Suprapubic skin (tissue), 4 donors: ENCODE data around the gene TTLL7. TPM values are rescaled to one million over a fixed set of nuclear protein-coding genes. Genes with fewer than 3 reads are reported as not detected.

Source experiments
- DNase-seq, 2 donors: peaks; one replicate each; pipeline ENCODE4 v3.0.0-alpha.2; 2019; ENCODE audit warnings: low spot score in 2 of 2
- H3K27ac ChIP-seq: fragments of 200-600 bp; sonication (generic); one replicate; pipeline ENCODE4 v1.5.1; 2019
- H3K27me3 ChIP-seq: fragments of 200-600 bp; sonication (generic); one replicate; pipeline ENCODE4 v1.5.1; 2019
- H3K36me3 ChIP-seq: fragments of 200-600 bp; sonication (generic); one replicate; pipeline ENCODE4 v1.5.1; 2019
- H3K4me1 ChIP-seq: fragments of 200-600 bp; sonication (generic); one replicate; pipeline ENCODE4 v1.5.1; 2019
- H3K4me3 ChIP-seq: fragments of 200-600 bp; sonication (generic); one replicate; pipeline ENCODE4 v1.5.1; 2019; ENCODE audit warnings: mild to moderate bottlenecking
- H3K9me3 ChIP-seq: fragments of 200-600 bp; sonication (generic); one replicate; pipeline ENCODE4 v1.5.1; 2019
- EP300 ChIP-seq: sonication (generic); formaldehyde crosslinking; IDR thresholded peaks from one replicate; pipeline ENCODE4 v1.6.1; 2017; ENCODE audit warnings: antibody characterized with exemption
- POLR2A ChIP-seq, 2 donors: fragments of 450-650 bp; IDR thresholded peaks; one replicate each; pipeline ENCODE4 v1.6.1; 2017; ENCODE audit warnings: antibody characterized with exemption in 2 of 2, mild to moderate bottlenecking in 2 of 2, moderate library complexity in 2 of 2
- POLR2AphosphoS5 ChIP-seq, 3 donors: sonication (generic); formaldehyde crosslinking; IDR thresholded peaks; one replicate each; pipeline ENCODE4 v1.6.1; 2017; ENCODE audit warnings: antibody characterized with exemption in 3 of 3
- WGBS: methylation state at CpG from one replicate; pipeline ENCODE4 v1.1.5; 2018; 5-methylcytosine and 5-hydroxymethylcytosine counted together
- total RNA-seq, 4 donors: library from RNA; depleted of rRNA; stranded (reverse); fragments of >200 nt; gene quantifications; one replicate each; pipeline ENCODE4 v1.1.0, GENCODE V29; 2016
- TF ChIP-seq, protein P1 (sequence below), 2 donors: fragments of 200-600 bp in 1 of 2; fragments of 450-650 bp in 1 of 2; sonication (generic) in 1 of 2; IDR thresholded peaks; one replicate each; pipeline ENCODE4 v1.5.1; 2016 to 2019; ENCODE audit warnings: antibody characterized with exemption in 2 of 2, mild to moderate bottlenecking in 1 of 2, moderate library complexity in 1 of 2

The TTLL7 gene
- total RNA-seq, 4 donors from 2014 or later = 1.5 to 3.1 (median 2.3) TPM

DNA sequence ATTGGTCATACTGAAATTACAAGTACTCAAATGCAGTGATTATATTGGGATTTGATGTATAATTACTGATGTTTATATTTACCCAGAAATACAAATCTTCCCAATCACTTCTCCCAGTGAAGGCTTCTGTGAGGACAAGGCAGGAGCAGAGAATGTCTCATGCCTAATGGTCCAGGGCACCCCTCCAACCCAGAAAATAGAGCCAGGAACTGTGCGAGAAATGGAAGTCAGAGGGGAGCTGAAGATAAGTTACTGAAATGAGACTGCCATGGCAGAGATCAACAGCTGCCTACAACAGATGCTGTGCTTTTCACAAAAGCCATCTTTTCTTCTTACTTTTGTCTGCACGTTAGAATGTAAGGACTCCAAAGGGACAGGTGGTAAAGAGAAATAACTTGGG is 171.2 kb downstream of the TTLL7 start:
- Histone ChIP-seq H3K27me3 (no peaks in the 10 kb centered on the region), H3K36me3 (no peaks in the 10 kb centered on the region), H3K4me3 (no peak overlapping the region), H3K4me1 (no peaks in the 10 kb centered on the region), H3K27ac (no peak overlapping the region), H3K9me3 (no peaks in the 10 kb centered on the region)
- 85% methylated on average over 2 of the region's 2 CpGs for WGBS
- DNase-seq = no peak
- TF ChIP-seq, protein P1, sequence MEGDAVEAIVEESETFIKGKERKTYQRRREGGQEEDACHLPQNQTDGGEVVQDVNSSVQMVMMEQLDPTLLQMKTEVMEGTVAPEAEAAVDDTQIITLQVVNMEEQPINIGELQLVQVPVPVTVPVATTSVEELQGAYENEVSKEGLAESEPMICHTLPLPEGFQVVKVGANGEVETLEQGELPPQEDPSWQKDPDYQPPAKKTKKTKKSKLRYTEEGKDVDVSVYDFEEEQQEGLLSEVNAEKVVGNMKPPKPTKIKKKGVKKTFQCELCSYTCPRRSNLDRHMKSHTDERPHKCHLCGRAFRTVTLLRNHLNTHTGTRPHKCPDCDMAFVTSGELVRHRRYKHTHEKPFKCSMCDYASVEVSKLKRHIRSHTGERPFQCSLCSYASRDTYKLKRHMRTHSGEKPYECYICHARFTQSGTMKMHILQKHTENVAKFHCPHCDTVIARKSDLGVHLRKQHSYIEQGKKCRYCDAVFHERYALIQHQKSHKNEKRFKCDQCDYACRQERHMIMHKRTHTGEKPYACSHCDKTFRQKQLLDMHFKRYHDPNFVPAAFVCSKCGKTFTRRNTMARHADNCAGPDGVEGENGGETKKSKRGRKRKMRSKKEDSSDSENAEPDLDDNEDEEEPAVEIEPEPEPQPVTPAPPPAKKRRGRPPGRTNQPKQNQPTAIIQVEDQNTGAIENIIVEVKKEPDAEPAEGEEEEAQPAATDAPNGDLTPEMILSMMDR (IDR thresholded peaks at IDR 0.05) = no peak
- TF ChIP-seq EP300 (no peak), POLR2A (IDR thresholded peaks at IDR 0.05) (no peak), POLR2AphosphoS5 (IDR thresholded peaks at IDR 0.05) (no peak)

DNA sequence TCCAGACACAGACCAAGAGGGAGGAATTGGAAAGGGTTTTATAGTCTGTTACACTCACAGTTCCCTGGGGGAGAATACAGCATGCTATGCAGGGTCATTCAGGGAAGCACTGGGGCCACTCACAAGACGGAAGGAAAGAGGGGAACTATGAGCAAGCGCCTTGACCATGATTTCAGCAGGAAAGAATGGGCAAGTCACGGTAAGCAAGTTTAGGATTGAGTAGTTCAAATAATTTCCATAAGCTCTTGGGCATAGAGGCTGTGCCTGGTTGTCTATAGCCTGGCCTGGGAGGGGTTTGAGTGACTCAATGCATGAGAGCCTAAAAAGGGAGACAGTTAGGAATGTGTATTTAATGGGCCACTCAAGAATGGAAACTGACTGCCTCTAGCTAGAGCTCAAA is 176.7 kb downstream of the TTLL7 start:
- Histone ChIP-seq H3K9me3 (no peaks in the 10 kb centered on the region), H3K36me3 (no peaks in the 10 kb centered on the region), H3K27ac (no peak overlapping the region), H3K4me3 (no peak overlapping the region), H3K4me1 (no peaks in the 10 kb centered on the region), H3K27me3 (no peaks in the 10 kb centered on the region)
- TF ChIP-seq, protein P1 (IDR thresholded peaks at IDR 0.05) = no peak
- TF ChIP-seq POLR2A (IDR thresholded peaks at IDR 0.05) (no peak), POLR2AphosphoS5 (IDR thresholded peaks at IDR 0.05) (no peak), EP300 (no peak)
- no peak for DNase-seq
- 90% methylated on average over 3 of the region's 3 CpGs for WGBS

- Histone ChIP-seq H3K4me3 (no peak overlapping the region), H3K27ac (no peak overlapping the region), H3K9me3 (no peaks in the 10 kb centered on the region), H3K27me3 (no peaks in the 10 kb centered on the region), H3K36me3 (no peaks in the 10 kb centered on the region), H3K4me1 (peaks cover 5% of the 10 kb centered on the region)
- WGBS = 74% methylated on average over 1 of the region's 1 CpG
- TF ChIP-seq, protein P1 (IDR thresholded peaks at IDR 0.05) = no peak
- TF ChIP-seq EP300 = no peak
- no peak for TF ChIP-seq POLR2A (IDR thresholded peaks at IDR 0.05)
- no peak for TF ChIP-seq POLR2AphosphoS5 (IDR thresholded peaks at IDR 0.05)
- DNase-seq = no peak
Observed at GRCh38 chr1:83819436-83819835, 179.5 kb downstream of the TTLL7 start.

GRCh38 chr1:83818916-83819315 is 180.0 kb downstream of the TTLL7 start:
- WGBS = 71% methylated on average over 2 of the region's 2 CpGs
- H3K36me3 ChIP-seq = no peaks in the 10 kb centered on the region
- no peak overlapping the region for H3K27ac ChIP-seq
- no peak for TF ChIP-seq EP300
- TF ChIP-seq, protein P1 (IDR thresholded peaks at IDR 0.05) = no peak
- TF ChIP-seq POLR2A (IDR thresholded peaks at IDR 0.05) = no peak
- no peak for TF ChIP-seq POLR2AphosphoS5 (IDR thresholded peaks at IDR 0.05)
- no peak for DNase-seq
- peaks cover 5% of the 10 kb centered on the region for H3K4me1 ChIP-seq
- no peaks in the 10 kb centered on the region for H3K27me3 ChIP-seq
- H3K9me3 ChIP-seq = no peaks in the 10 kb centered on the region
- no peak overlapping the region for H3K4me3 ChIP-seq

GRCh38 chr1:83816836-83817235 is 182.1 kb downstream of the TTLL7 start:
- H3K27me3 ChIP-seq = no peaks in the 10 kb centered on the region
- 53% methylated on average over 4 of the region's 4 CpGs for WGBS
- H3K4me1 ChIP-seq = peaks cover 5% of the 10 kb centered on the region
- H3K9me3 ChIP-seq = no peaks in the 10 kb centered on the region
- H3K36me3 ChIP-seq = no peaks in the 10 kb centered on the region
- no peak overlapping the region for H3K4me3 ChIP-seq
- no peak for DNase-seq
- TF ChIP-seq POLR2A (IDR thresholded peaks at IDR 0.05) (no peak), EP300 (no peak), POLR2AphosphoS5 (IDR thresholded peaks at IDR 0.05) (no peak)
- TF ChIP-seq, protein P1 (IDR thresholded peaks at IDR 0.05) = no peak
- no peak overlapping the region for H3K27ac ChIP-seq
